ENCODE results near the gene NT5DC2. TPM values are rescaled to one million over a fixed set of nuclear protein-coding genes. Genes with fewer than 3 reads are reported as not detected.

Gene NT5DC2
- total RNA-seq, 1 donor from 2014 or later: 9.9 TPM

DNA sequence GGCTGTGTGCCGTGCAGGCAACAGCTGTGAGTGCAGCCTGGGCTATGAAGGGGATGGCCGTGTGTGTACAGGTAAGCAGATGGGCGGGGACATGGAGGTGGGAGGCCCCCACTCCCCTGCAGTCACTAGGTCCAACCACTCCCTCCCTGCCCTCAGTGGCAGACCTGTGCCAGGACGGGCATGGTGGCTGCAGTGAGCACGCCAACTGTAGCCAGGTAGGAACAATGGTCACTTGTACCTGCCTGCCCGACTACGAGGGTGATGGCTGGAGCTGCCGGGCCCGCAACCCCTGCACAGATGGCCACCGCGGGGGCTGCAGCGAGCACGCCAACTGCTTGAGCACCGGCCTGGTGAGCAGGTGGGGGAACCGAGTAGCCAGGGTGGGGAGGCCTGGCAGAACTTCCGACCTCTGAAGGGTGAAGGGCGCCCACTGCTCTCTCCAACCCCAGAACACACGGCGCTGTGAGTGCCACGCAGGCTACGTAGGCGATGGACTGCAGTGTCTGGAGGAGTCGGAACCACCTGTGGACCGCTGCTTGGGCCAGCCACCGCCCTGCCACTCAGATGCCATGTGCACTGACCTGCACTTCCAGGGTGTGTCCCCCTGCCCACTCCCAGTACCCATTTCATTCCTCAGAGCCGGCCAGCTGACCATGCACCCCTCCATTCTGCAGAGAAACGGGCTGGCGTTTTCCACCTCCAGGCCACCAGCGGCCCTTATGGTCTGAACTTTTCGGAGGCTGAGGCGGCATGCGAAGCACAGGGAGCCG, 11.6 kb downstream of the NT5DC2 start:
- Mint-ChIP-seq H3K36me3 (ENCODE audit: low read depth) (peaks cover 1% of the 10 kb centered on the region), H3K9me3 (no peaks in the 10 kb centered on the region), H3K27me3 (no peaks in the 10 kb centered on the region), H3K4me3 (no peak overlapping the region), H3K4me1 (no peaks in the 10 kb centered on the region), H3K27ac (no peak overlapping the region)
- ChIA-PET CTCF (no interaction called here), POLR2A (no interaction called here)
- no peak for DNase-seq
- no peak for ATAC-seq (ENCODE audit: low read depth)
- intact Hi-C loops (cut with micrococcal nuclease): no loop called here
- TF ChIP-seq, protein P1, sequence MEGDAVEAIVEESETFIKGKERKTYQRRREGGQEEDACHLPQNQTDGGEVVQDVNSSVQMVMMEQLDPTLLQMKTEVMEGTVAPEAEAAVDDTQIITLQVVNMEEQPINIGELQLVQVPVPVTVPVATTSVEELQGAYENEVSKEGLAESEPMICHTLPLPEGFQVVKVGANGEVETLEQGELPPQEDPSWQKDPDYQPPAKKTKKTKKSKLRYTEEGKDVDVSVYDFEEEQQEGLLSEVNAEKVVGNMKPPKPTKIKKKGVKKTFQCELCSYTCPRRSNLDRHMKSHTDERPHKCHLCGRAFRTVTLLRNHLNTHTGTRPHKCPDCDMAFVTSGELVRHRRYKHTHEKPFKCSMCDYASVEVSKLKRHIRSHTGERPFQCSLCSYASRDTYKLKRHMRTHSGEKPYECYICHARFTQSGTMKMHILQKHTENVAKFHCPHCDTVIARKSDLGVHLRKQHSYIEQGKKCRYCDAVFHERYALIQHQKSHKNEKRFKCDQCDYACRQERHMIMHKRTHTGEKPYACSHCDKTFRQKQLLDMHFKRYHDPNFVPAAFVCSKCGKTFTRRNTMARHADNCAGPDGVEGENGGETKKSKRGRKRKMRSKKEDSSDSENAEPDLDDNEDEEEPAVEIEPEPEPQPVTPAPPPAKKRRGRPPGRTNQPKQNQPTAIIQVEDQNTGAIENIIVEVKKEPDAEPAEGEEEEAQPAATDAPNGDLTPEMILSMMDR (IDR thresholded peaks at IDR 0.05): no peak

DNA sequence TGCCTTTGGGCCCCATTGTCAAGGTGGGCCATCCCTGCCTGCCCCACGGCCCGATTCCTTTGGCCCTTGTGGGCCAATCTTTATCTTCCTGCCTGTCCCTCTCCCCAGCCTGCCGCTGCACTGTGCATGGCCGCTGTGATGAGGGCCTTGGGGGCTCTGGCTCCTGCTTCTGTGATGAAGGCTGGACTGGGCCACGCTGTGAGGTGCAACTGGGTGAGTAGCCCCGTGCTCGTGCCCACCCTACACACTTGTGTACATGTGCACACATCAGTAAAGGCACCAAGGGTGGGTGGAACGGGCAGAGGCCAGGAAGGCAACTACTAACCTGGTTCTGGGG, 12.2 kb downstream of the NT5DC2 start:
- Mint-ChIP-seq H3K4me3 (no peak overlapping the region), H3K36me3 (ENCODE audit: low read depth) (peaks cover 1% of the 10 kb centered on the region), H3K27ac (no peak overlapping the region), H3K9me3 (no peaks in the 10 kb centered on the region), H3K4me1 (no peaks in the 10 kb centered on the region), H3K27me3 (no peaks in the 10 kb centered on the region)
- intact Hi-C loops (cut with micrococcal nuclease): no loop called here
- ChIA-PET CTCF (no interaction called here), POLR2A (no interaction called here)
- DNase-seq (no peak), ATAC-seq (ENCODE audit: low read depth) (no peak)
- TF ChIP-seq, protein P1 (IDR thresholded peaks at IDR 0.05): no peak

DNA sequence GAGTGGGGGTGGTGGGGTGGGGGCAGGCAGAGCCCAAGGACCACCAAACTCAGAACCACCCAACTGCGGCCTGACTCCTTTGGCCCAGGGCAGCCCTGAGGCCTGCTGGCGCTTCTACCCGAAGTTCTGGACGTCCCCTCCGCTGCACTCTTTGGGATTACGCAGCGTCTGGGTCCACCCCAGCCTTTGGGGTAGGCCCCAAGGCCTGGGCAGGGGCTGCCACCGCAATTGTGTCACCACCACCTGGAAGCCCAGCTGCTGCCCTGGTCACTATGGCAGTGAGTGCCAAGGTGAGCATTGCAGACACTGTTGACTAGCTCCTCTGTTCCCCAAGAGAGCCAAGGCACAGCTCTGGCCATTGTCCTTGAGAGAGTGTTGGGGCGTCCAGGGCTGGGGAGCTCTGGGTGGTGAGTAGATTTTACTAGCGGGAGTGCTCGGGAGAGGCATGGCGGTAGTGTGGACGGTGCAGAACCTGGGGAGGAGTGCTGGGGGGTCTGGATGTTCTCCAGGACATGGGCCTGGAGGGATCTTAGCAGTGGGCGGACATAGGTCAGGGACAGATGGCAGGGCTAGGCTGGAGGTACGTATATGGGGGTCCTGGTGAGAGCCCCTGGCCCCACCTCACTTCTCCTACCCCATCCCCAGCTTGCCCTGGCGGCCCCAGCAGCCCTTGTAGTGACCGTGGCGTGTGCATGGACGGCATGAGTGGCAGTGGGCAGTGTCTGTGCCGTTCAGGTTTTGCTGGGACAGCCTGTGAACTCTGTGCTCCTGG, 12.8 kb downstream of the NT5DC2 start:
- TF ChIP-seq, protein P1 (IDR thresholded peaks at IDR 0.05): no peak
- H3K27me3 Mint-ChIP-seq: no peaks in the 10 kb centered on the region
- H3K27ac Mint-ChIP-seq: no peak overlapping the region
- intact Hi-C loops (cut with micrococcal nuclease): no loop called here
- CTCF ChIA-PET: no interaction called here
- no peak overlapping the region for H3K4me3 Mint-ChIP-seq
- peaks cover 1% of the 10 kb centered on the region for H3K36me3 Mint-ChIP-seq (ENCODE audit: low read depth)
- POLR2A ChIA-PET: no interaction called here
- no peaks in the 10 kb centered on the region for H3K9me3 Mint-ChIP-seq
- ATAC-seq (ENCODE audit: low read depth) (no peak), DNase-seq (no peak)
- no peaks in the 10 kb centered on the region for H3K4me1 Mint-ChIP-seq

DNA sequence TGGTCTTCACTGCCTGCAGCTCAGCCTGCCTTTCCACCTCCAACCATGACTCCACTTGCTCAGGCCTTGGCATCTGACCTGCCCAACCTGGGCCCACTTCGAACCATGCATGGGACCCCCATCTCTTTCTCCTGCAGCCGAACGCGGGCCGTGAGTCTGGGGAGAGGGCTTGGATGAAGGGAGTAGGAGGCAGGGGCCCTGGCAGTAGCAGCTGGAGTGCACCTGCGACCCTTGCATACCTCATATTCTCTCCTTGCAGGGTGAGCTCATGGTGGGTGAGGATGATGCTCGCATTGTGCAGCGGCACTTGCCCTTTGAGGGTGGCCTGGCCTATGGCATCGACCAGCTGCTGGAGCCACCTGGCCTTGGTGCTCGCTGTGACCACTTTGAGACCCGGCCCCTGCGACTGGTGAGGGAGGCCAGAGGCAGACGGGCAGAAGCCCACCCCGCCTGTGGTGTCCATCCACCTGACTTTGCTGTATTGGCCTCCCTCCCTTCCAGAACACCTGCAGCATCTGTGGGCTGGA, 13.5 kb downstream of the NT5DC2 start:
- TF ChIP-seq, protein P1 (IDR thresholded peaks at IDR 0.05): no peak
- Mint-ChIP-seq H3K27ac (no peak overlapping the region), H3K36me3 (ENCODE audit: low read depth) (peaks cover 1% of the 10 kb centered on the region), H3K4me1 (no peaks in the 10 kb centered on the region), H3K9me3 (no peaks in the 10 kb centered on the region), H3K27me3 (no peaks in the 10 kb centered on the region), H3K4me3 (no peak overlapping the region)
- ATAC-seq (ENCODE audit: low read depth): no peak
- DNase-seq: no peak
- intact Hi-C loops (cut with micrococcal nuclease): no loop called here
- ChIA-PET POLR2A (no interaction called here), CTCF (no interaction called here)

DNA sequence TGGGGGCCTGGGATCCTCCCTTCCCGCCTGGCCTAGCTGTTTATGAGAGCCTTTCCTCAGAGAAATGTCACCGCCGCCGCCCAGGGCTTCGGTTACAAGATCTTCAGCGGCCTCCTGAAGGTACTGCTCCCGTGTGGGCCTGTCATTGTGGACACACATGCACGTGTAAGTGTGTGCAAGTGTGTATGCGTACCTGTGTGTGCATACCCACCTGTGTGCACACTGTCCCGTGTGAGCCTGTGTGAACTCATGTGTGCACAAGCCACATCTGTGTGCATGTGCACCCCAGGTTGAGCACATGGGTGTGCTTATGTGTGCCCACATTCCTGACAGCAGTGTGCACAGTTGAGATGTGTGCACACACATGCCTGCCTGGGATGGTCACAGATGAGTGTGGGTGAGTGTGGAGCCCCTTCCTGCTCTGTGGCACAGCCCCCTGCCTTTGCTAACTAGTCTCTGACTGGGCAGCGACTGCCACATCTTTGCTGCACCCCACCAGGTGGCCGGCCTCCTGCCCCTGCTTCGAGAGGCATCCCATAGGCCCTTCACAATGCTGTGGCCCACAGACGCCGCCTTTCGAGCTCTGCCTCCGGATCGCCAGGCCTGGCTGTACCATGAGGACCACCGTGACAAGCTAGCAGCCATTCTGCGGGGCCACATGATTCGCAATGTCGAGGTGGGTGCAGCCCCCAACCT, 14.1 kb downstream of the NT5DC2 start:
- no peaks in the 10 kb centered on the region for H3K4me1 Mint-ChIP-seq
- TF ChIP-seq, protein P1 (IDR thresholded peaks at IDR 0.05): no peak
- H3K27me3 Mint-ChIP-seq: no peaks in the 10 kb centered on the region
- no peaks in the 10 kb centered on the region for H3K9me3 Mint-ChIP-seq
- ATAC-seq (ENCODE audit: low read depth) (no peak), DNase-seq (no peak)
- H3K27ac Mint-ChIP-seq: no peak overlapping the region
- H3K36me3 Mint-ChIP-seq (ENCODE audit: low read depth): peaks cover 1% of the 10 kb centered on the region
- ChIA-PET CTCF (no interaction called here), POLR2A (no interaction called here)
- intact Hi-C loops (cut with micrococcal nuclease): no loop called here
- H3K4me3 Mint-ChIP-seq: no peak overlapping the region

All from activated B cell treated with CpG ODN at 0.5 μM for 24 hours (primary cell).